Suprapubic skin (tissue), 4 donors: ENCODE measurements around the gene KDM4B.

Experiments
- CTCF ChIP-seq, 2 donors: fragments of 200-600 bp in 1 of 2; fragments of 450-650 bp in 1 of 2; sonication (generic) in 1 of 2; IDR thresholded peaks; one replicate each; pipeline ENCODE4 v1.5.1; 2016 to 2019; ENCODE audit warnings: antibody characterized with exemption in 2 of 2, mild to moderate bottlenecking in 1 of 2, moderate library complexity in 1 of 2
- EP300 ChIP-seq: sonication (generic); formaldehyde crosslinking; IDR thresholded peaks from one replicate; pipeline ENCODE4 v1.6.1; 2017; ENCODE audit warnings: antibody characterized with exemption
- POLR2A ChIP-seq, 2 donors: fragments of 450-650 bp; IDR thresholded peaks; one replicate each; pipeline ENCODE4 v1.6.1; 2017; ENCODE audit warnings: antibody characterized with exemption in 2 of 2, mild to moderate bottlenecking in 2 of 2, moderate library complexity in 2 of 2
- POLR2AphosphoS5 ChIP-seq, 3 donors: sonication (generic); formaldehyde crosslinking; IDR thresholded peaks; one replicate each; pipeline ENCODE4 v1.6.1; 2017; ENCODE audit warnings: antibody characterized with exemption in 3 of 3

- TF ChIP-seq CTCF (IDR thresholded peaks at IDR 0.05) (no peak), EP300 (no peak), POLR2AphosphoS5 (IDR thresholded peaks at IDR 0.05) (no peak), POLR2A (IDR thresholded peaks at IDR 0.05) (no peak)
Measured at GRCh38 chr19:4937060-4937459, 31.9 kb upstream of the KDM4B start.
